GM19099 (cell line): Measurements from ENCODE around the gene TIMP2.

Experiments used
- POLR2A ChIP-seq: IDR thresholded peaks from 3 replicates; pipeline ENCODE4 v1.6.1; 2011; ENCODE audit warnings: low read depth; ENCODE audit not compliant: insufficient read length; ENCODE audit errors: extremely low read depth

The TIMP2 gene

GRCh38 chr17:78944026-78944425 lies 18.8 kb upstream of the TIMP2 start:
- no peak for TF ChIP-seq POLR2A

GRCh38 chr17:78940708-78941107 lies 15.5 kb upstream of the TIMP2 start:
- TF ChIP-seq POLR2A, result no peak

GRCh38 chr17:78940258-78940657 lies 15.1 kb upstream of the TIMP2 start:
- no peak for TF ChIP-seq POLR2A

GRCh38 chr17:78939615-78940014 lies 14.4 kb upstream of the TIMP2 start:
- TF ChIP-seq POLR2A, result no peak

- TF ChIP-seq POLR2A, result no peak
Measured at GRCh38 chr17:78937561-78937960, 12.4 kb upstream of the TIMP2 start.

- TF ChIP-seq POLR2A, result no peak
Measured at GRCh38 chr17:78935419-78936323, 10.5 kb upstream of the TIMP2 start.

GRCh38 chr17:78934681-78935418 lies 9.7 kb upstream of the TIMP2 start:
- no peak for TF ChIP-seq POLR2A

- no peak for TF ChIP-seq POLR2A
Measured at GRCh38 chr17:78933959-78934568, 8.9 kb upstream of the TIMP2 start.

GRCh38 chr17:78933025-78933958 lies 8.1 kb upstream of the TIMP2 start:
- TF ChIP-seq POLR2A, result no peak

- TF ChIP-seq POLR2A, result no peak
Measured at GRCh38 chr17:78929908-78930775, 5.0 kb upstream of the TIMP2 start.

- TF ChIP-seq POLR2A, result no peak
Measured at GRCh38 chr17:78925662-78926555, 722 bp upstream of the TIMP2 start.

- TF ChIP-seq POLR2A, result no peak
Measured at GRCh38 chr17:78924481-78925151, 571 bp downstream of the TIMP2 start.
